ENCODE data around the gene FGG. TPM values are rescaled to one million over a fixed set of nuclear protein-coding genes. Genes with fewer than 3 reads are reported as not detected.
A peak's percentile ranks its signal among the peaks of the same experiment; 100 is the strongest.
"Not testable (repeated sequence)": the region's sequence is repeated elsewhere in the genome, so short reads cannot be mapped to it uniquely, and the experiment has no call there.

The FGG gene
- total and polyA plus RNA-seq, 2 of the 13 experiments (the other 11 are each of a cell fraction or from before 2014, with no cell fraction given) = 1,037 to 2,423 TPM

GRCh38 chr4:154595807-154596206 lies 16.6 kb downstream of the FGG start (continued):
- TF ChIP-seq ATF4 (CRISPR knock-in tag; IDR thresholded peaks at IDR 0.05) (peak in 1 of 2 experiments; percentile 80; a peak in 2 of 4 replicates), HMGA1 (CRISPR knock-in tag; conservative IDR thresholded peaks at IDR 0.05) (no peak)

- H3K27me3 ChIP-seq (ENCODE audit: control insufficient read depth in 1 of 2, insufficient read depth in 2 of 2, low read length in 2 of 2); DNase-seq (ENCODE audit: low spot score); H3K36me3 ChIP-seq (replicated peaks in 1 of 2; ENCODE audit: control insufficient read depth in 1 of 2, insufficient read depth in 2 of 2, low read length in 2 of 2); in situ Hi-C loops (cut with HindIII; ENCODE audit: extremely low pct_ligation_motif_present, low pct_unique_long_range_greater_than_20kb); H2AFZ ChIP-seq (ENCODE audit: low read length); BruUV-seq (replicated peaks); H3K4me3 ChIP-seq (replicated peaks in 1 of 3; ENCODE audit: insufficient read depth in 1 of 3, low read depth in 2 of 3, low read length in 3 of 3); CTCF ChIA-PET (ENCODE audit: low intra/inter-chr PET ratio, low total read pairs); FAIRE-seq; H3K9me3 ChIP-seq (ENCODE audit: low read length); H4K20me1 ChIP-seq (ENCODE audit: insufficient read depth, low read length); H3K9ac ChIP-seq (ENCODE audit: insufficient read depth, low read depth, low read length); H3K4me2 ChIP-seq (ENCODE audit: low read depth, low read length); H3K27ac ChIP-seq (ENCODE audit: extremely low read length, insufficient read depth, low read length); intact Hi-C loops (cut with micrococcal nuclease; ENCODE audit: unreplicated experiment); ATAC-seq: not testable (repeated sequence)
- POLR2A ChIA-PET = interaction anchor here (1.1 to 16.0 kb wide), 3 partner anchors 11 to 34 kb away, joined by 3 to 468 read pairs (median 4); partner anchors contain the start of gene FGG
- Histone ChIP-seq H3K79me2 (ENCODE audit: insufficient read depth, low read length) (peaks cover 12% of the 10 kb centered on the region), H3K4me1 (ENCODE audit: insufficient read depth, low read length) (peaks cover 94% of the 10 kb centered on the region)
- TF ChIP-seq SIX1 (CRISPR knock-in tag; IDR thresholded peaks at IDR 0.05; ENCODE audit: borderline replicate concordance) = peak; percentile 58
- TF ChIP-seq SP5 (CRISPR knock-in tag; IDR thresholded peaks at IDR 0.05; ENCODE audit: borderline replicate concordance, low read depth) = peak; percentile 65; the same call in 1 of the 2 replicates
- TF ChIP-seq ZMYM3 (CRISPR knock-in tag; IDR thresholded peaks at IDR 0.05) = 0 out of 2 replicates have a peak, but pooled peaks have one; percentile 18
- peak; percentile 31; the same call in 1 of the 2 replicates for TF ChIP-seq HNF4A (CRISPR knock-in tag; IDR thresholded peaks at IDR 0.05)
- 0 out of 2 replicates have a peak, but pooled peaks have one; percentile 14 for TF ChIP-seq ARID5B (CRISPR knock-in tag; IDR thresholded peaks at IDR 0.05)
- peak; percentile 26; the same call in 1 of the 2 replicates for TF ChIP-seq RXRA (CRISPR knock-in tag; IDR thresholded peaks at IDR 0.05)
- WGBS (ENCODE audit: low lambda C conversion rate) = 93% methylated on average over 3 of the region's 3 CpGs
These were observed 18.1 kb downstream of the FGG start for GRCh38 chr4:154594343-154594742.

Data from HepG2 (cell line).